Suprapubic skin (tissue), 3 donors: ENCODE results near the gene EDAR.

Experiments
- POLR2A ChIP-seq, 2 donors: fragments of 450-650 bp; IDR thresholded peaks; one replicate each; pipeline ENCODE4 v1.6.1; 2017; ENCODE audit warnings: antibody characterized with exemption in 2 of 2, mild to moderate bottlenecking in 2 of 2, moderate library complexity in 2 of 2
- TF ChIP-seq, protein P1 (sequence below), 2 donors: fragments of 200-600 bp in 1 of 2; fragments of 450-650 bp in 1 of 2; sonication (generic) in 1 of 2; IDR thresholded peaks; one replicate each; pipeline ENCODE4 v1.5.1; 2016 to 2019; ENCODE audit warnings: antibody characterized with exemption in 2 of 2, mild to moderate bottlenecking in 1 of 2, moderate library complexity in 1 of 2

DNA sequence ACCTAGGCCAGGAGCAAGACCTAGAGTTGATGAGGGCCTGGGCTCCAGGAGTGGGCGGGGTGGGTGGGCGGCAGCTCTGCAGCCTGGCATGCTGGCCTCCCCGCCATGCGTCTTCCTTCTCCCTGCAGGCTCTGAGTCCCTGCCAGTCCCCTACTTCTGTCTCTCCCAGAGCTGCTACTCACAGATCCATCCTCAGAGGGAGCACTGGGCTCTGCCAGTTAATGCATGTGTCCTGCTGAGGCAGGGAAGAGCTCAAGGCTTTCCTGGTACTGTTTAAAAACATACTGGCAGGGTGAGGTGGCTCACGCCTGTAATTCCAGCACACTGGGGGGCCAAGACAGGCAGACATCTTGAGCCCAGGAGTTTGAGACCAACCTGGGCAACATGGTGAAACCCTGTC lies 38.7 kb upstream of the EDAR start:
- TF ChIP-seq, protein P1, sequence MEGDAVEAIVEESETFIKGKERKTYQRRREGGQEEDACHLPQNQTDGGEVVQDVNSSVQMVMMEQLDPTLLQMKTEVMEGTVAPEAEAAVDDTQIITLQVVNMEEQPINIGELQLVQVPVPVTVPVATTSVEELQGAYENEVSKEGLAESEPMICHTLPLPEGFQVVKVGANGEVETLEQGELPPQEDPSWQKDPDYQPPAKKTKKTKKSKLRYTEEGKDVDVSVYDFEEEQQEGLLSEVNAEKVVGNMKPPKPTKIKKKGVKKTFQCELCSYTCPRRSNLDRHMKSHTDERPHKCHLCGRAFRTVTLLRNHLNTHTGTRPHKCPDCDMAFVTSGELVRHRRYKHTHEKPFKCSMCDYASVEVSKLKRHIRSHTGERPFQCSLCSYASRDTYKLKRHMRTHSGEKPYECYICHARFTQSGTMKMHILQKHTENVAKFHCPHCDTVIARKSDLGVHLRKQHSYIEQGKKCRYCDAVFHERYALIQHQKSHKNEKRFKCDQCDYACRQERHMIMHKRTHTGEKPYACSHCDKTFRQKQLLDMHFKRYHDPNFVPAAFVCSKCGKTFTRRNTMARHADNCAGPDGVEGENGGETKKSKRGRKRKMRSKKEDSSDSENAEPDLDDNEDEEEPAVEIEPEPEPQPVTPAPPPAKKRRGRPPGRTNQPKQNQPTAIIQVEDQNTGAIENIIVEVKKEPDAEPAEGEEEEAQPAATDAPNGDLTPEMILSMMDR (IDR thresholded peaks at IDR 0.05), result no peak
- TF ChIP-seq POLR2A (IDR thresholded peaks at IDR 0.05), result no peak
